Activated CD8-positive, alpha-beta memory T cell treated with anti-CD3 and anti-CD28 coated beads, Interleukin-2, amount 50 U/mL, for 4 hours (primary cell): ENCODE measurements around the gene COL11A1.
"Not testable (repeated sequence)": the region's sequence is repeated elsewhere in the genome, so short reads cannot be mapped to it uniquely, and the experiment has no call there.

Experiments used
- DNase-seq: peaks from one replicate; pipeline ENCODE4 v3.0.0-alpha.2; 2020

COL11A1 gene

GRCh38 chr1:103108376-103109150 lies at the start of gene COL11A1:
Gene COL11A1, minus strand, starts transcription at chr1:103108522. Its CDS starts 344 bp downstream, at chr1:103108178.
- DNase-seq = no peak

DNA sequence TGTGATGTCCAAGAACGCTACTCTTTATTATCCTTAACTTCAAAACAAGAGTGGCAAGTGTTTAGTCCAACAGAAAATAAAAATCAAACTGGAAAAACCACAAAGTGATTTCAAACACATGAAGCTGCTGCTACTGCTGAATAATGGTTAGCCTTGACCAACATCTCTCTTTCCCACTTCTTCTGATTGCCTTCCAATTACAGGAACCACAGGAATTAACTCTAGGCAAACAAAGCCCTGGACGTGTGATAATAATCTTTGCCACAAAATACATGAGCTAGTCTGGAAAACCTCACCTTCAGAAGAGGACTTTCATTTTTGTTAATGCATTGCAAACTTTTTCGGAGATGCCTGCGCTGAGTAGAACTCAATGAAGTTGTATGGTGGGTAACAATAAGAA lies 48.6 kb upstream of the COL11A1 start:
- no peak for DNase-seq

DNA sequence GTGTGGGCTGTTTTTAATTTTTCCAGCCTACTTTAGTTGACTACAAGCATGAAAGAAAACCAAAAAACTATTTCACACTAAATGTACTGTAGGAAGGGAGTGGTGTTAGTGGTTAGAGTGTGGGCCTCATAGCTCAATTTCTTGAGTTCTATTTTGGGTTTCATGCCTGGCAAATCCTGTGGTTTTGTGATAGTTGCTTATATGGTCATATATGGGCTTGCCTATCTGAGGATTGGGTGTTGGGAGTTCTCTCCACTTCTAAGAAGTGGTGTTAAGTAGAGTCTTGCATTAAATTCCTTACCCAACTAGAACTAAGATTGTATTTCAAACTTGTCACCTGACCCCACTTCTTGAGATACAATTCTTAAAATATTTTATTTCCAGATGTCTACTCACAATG lies 37.8 kb upstream of the COL11A1 start:
- no peak for DNase-seq

- DNase-seq = no peak
Observed at GRCh38 chr1:103145449-103145848, 37.1 kb upstream of the COL11A1 start.

- no peak for DNase-seq
Observed at GRCh38 chr1:103144681-103145080, 36.4 kb upstream of the COL11A1 start.

DNA sequence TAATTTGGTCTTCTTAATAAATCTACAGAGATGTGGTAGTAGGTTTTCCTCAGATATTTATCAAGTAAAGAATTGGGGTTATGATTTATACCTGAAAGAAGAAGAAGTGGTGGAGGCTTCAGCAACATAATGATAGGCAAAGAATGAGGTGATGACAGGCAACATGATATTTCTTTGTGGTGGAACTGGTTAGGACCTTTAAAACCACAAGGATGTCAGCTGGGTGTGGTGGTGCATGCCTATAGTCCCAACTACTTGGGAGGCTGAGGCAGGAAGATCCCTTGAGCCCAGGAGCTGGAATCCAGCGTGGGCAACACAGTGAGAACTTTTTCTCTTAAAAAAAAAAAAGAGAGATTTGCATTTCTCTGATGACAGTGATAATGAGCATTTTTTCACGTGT lies 34.1 kb upstream of the COL11A1 start:
- DNase-seq = no peak

GRCh38 chr1:103129796-103130195 lies 21.5 kb upstream of the COL11A1 start:
- DNase-seq = no peak

DNA sequence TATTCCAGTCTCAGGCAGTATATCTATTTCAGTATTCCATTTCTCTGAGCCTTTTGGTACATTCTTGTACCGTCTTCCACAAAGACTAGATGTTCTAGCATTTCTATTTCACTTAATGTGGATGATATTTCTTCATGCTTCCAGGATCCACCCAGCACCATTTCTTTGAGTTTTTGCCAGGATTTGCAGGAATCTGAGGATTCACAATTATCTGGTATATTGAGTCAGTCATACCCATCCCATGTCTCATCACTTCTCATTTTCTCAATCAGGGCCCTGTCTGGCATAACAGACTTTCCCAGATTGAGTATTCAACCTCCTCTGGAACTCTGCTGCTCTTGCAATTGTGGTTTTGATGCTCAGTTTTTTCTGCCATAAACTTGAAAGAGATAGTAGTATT lies 20.9 kb upstream of the COL11A1 start:
- no peak for DNase-seq

DNA sequence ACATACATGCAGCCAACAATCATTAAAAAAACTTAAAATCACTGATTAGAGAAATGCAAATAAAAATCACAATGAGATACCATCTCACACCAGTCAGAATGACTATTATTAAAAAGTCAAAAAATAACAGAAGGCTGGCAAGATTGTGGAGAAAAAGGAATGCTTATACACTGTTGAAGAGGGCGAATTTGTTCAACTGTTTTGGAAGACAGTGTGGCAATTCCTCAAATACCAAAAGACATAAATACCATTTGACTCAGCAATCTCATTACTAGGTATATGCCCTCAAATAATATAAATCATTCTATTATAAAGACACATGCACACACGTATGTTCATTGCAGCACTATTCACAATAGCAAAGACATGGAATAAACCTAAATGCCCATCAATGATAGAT lies 19.9 kb upstream of the COL11A1 start:
- DNase-seq = not testable (repeated sequence)

DNA sequence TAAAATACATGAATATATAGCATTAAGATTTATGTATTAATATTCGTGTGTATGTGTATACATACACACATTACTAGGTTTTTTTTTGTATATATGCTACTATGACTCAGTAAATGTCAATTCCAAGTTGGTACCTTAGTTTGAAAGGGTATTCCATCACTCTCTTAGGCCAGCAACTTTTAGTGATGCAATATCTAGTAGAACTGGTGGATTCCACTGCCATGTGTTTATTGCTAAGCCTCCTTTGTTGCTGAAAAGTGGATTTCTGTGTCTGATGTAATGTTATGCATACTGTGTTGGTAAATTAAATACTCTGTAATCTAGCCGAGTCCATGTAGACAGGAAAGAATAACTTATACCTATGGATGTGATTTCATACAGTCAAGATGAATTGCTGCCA lies 16.9 kb upstream of the COL11A1 start:
- DNase-seq = no peak

DNA sequence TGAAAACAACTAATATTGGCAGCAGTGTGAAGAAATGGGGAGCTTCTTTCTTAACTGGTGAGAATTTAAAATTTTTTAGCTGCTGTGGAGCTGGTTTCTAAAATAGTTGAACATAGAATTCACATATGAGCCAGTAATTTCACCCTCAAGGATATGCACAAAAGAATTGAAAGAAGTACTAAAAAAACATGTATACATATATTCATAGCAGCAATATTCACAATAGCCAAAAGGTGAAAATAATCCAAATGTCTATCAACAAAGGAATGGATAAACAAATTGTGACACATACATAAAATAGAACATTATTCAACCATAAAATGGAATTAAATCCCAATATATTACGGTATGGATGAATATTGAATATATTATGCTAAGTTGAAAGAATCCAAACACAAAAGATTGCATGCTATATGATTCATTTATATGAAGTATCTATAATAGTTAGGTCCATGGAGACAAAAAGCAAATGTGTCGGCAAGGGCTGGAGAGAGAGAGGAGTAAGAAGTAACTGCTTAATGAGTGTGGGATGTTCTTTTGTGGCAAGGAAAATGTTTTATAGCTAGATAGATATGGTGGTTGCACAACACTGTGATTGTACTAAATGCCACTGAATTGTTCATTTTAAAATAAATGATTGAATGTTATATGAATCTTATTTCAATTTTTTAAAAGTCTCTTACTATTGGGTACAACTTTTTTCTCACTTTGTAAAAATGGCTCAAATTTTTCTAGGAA lies 14.8 kb upstream of the COL11A1 start:
- no peak for DNase-seq

DNA sequence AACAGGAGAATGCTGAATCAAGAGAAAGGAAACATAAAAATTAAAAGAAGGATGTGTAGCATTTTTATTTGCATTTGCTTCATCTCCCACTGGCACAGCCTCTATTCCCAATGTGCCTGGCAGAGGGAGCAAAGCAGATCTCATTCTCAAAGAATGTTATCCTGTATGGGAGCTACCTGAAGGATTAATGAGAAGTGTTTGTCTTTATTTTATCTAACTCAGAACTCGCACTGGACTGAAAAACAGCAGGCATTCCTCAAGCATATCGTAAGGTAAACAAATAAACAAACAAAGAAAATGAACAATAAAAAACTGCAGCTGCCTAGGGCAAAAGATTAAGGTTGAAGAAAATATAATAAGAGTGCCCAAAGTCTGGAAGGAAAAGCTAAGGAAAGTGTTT lies 12.7 kb upstream of the COL11A1 start:
- DNase-seq = no peak

GRCh38 chr1:103112546-103112945 lies 4.2 kb upstream of the COL11A1 start:
- no peak for DNase-seq

GRCh38 chr1:103111926-103112325 lies 3.6 kb upstream of the COL11A1 start:
- DNase-seq = no peak

DNA sequence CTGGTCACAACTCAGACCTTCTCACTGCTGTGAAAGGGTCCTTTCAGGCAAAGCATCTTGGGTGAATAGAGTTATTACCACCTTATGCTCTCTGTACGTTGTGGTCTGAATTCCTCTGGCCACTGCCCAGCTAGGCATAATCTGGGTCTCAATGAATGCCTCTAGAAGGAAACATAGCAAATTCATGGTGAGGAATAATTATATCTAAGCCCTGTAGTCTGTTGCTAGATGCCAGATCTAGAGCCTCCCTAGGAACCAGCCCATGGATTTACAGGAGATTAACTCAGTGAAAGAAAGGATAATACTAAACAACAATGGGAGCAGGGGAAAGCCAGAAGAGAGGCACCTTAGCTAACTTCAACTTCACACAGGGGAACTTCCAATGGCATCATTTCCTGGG lies 2.4 kb upstream of the COL11A1 start:
- no peak for DNase-seq

DNA sequence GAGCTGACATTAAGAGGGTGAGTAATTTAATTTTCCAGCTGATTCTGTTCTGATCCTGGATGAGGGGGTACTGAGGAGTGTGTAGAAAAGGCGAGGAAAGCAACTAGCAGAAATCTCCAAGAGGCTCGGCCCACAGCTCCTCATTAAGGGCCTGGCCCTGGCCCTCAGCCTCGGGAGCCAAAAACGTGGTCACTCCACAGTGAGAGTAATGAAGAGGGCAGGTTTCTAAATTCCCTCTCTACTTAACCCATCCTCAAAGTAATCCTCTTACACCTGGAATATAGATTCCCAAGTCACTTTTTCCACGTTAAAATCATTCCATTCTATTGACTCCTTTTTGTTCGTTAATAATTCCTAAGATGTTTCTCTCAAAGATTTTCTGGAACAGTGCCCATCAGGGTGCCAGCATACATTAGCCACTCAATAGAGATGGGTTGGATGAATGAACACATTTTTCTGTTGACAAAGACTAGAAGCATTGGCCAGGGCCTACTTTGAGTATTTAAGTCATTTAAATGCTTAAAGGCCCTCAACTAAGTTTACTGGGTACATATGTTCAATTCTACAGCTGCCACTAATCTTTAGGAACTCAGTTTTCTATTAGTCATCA lies 1.1 kb upstream of the COL11A1 start:
- DNase-seq = no peak

DNA sequence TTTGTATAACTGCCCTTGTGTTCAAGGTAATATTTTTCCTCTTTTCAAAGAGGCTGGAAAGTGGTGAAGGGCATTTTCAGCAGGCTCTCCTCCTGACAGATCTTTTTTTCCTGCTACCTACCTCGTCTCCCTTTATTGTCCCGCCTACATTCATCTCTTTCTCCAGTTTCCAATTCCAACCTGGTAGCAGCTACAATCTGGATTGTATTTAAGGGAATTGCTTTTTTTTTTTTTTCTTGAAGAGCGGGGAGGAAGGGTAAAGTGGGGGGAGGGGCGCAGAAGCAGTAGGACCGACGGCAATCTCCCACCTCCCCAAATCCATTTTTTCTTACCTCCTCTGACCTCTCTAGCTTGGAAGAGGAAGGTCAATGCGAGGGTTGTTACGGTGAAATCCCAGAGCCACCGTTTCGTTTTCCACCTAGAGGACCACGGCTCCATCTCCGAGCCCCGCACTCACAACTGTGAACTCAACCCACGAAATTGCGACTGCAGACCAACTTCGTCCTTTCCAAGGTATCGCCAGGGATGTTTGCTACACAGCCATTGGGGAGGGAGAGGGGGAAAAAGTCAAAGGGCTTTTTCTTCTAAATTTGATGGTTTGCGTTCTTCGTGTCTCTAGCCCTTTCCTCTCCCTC lies 464 bp downstream of the COL11A1 start:
- no peak for DNase-seq

- DNase-seq = no peak
Observed at GRCh38 chr1:103106426-103107341, 1.6 kb downstream of the COL11A1 start.

DNA sequence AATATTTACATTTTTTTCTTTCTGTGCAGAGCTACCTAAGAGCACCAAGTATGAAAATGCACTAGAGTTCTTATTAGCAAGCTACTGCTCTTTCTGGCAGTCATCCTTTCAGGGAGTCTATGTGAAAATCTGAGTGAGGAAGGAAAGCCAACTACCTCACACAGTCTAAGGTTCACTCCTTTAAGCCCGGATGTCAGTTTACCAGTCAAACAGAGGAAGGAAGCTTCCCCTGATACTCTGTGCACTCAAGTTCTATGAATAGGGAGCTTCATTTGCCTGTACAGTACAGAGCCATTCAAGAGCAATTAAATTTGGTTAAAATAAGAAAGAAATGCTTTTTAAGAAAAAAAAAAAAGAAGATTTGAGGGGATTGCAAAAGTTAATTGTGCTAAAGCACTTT lies 6.9 kb downstream of the COL11A1 start:
- no peak for DNase-seq

GRCh38 chr1:103089221-103089620 lies 19.1 kb downstream of the COL11A1 start:
- DNase-seq = no peak

GRCh38 chr1:103087256-103087655 lies 21.1 kb downstream of the COL11A1 start:
- DNase-seq = no peak

GRCh38 chr1:103084181-103084580 lies 24.1 kb downstream of the COL11A1 start:
- DNase-seq = no peak
